Stimulated activated CD8-positive, alpha-beta memory T cell treated with anti-CD3 and anti-CD28 coated beads, Interleukin-12 subunit alpha, Interleukin-12 subunit beta, amount 100 ng/mL, for 24 hours (primary cell): ENCODE data around the gene EML6.

Experiments used
- DNase-seq: peaks from one replicate; pipeline ENCODE4 v3.0.0-alpha.2; 2020; ENCODE audit errors: extremely low read depth

Gene EML6

DNA sequence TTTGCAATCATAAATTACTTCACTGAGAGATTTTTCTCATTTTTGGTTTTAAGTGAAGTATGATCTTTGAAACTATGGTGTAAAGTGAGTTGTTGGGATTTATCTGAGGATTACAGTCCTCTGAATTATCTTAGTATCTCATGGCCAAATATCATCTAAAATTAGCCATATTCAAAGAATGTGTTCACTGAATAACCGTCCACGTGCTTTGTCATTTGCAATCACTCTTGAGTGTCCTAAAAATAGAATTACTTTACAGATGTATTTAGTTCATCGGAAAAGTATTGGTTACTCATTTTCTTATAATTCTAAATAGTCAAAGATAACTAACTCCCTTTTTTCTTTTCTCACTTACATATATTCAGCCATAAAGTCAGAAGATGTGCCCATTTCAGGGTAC, 185.5 kb downstream of the EML6 start:
- DNase-seq, result no peak

DNA sequence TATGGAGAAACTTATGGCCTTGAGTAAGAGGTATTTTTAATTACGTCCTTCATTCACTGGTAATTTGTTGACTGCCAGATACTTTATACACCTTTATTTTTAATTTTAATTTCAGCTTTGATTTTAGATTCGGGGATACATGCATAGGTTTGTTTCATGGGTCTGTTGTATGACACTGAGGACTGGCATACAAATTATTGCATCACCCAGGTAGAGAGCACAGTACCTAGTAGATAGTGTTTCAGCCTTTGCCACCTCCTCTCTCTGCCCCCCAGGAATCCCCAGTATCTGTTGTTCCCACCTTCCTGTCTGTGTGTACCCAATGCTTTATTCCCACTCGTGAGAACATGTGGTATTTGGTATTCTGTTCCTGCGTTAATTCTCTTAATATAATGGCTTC, 188.8 kb downstream of the EML6 start:
- no peak for DNase-seq

DNA sequence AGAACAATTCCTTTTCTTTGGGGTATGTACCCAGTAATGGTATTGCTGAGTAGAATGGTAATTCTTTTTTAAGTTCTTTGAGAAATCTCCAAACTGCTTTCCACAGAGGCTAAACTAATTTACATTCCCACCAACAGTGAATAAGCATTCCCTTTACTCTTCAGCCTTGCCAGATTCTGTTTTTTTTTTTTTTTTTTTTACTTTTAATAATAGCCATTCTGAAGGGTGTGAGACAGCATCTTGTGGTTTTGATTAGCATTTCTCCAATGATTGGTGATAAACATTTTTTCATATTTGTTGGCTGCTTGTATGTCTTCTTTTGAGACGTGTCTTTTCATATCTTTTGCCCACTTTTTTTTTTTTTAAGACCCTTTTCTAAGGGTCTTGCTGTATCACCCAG, 189.4 kb downstream of the EML6 start:
- DNase-seq, result no peak

DNA sequence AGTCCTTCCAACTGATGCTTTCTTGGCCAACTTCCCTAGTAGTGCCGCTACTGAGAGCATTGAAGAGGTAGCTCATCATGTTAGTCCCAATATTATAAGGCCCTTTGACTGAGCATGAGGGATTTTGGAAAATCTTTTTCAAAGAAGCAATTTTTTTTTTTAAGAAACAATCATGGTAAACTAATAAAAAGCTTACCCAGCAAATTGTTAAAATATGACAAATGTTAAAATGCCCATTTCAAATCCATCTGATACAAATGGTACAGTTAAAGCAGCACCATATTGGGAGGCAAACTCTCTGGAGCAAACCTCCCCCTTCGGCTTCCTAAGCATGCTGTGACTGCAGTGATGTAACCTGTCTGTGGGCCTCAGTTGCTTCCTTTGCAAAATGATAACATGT, 191.2 kb downstream of the EML6 start:
- DNase-seq, result no peak

DNA sequence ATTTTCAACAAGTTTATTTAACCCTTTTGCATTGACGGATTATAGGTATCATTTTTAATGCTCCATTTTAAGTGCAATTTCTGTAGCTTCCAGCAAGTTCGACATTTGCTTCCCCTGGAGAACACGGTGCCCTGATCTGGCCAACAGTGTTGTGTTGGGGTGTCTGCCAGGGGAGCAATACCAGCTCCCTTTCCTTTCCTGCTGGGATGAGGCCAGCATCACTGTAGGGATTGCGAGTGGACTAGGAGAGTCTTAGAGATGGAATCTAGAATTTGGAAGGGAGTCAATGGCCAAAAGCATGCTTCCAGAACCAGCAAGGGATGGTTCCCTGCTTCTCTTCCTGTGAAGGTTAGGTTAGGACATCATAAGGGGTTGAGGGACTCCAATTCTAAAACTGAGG, 191.6 kb downstream of the EML6 start:
- no peak for DNase-seq

DNA sequence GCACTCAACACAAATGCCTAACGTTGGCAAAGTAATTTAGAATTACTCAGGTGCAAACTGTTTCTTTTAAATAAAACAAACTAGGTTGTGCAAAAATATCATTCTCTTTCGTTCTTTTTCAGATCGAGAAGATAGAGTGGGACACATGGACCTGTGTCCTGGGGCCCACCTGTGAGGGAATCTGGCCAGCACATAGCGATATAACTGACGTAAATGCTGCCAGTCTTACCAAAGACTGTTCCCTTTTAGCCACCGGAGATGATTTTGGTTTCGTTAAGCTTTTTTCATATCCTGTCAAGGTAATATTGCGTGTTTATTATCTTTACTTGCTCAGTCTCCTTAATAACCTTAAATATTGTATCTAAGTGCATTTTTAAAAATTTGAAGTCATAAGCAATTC, 193.2 kb downstream of the EML6 start:
- DNase-seq, result no peak

DNA sequence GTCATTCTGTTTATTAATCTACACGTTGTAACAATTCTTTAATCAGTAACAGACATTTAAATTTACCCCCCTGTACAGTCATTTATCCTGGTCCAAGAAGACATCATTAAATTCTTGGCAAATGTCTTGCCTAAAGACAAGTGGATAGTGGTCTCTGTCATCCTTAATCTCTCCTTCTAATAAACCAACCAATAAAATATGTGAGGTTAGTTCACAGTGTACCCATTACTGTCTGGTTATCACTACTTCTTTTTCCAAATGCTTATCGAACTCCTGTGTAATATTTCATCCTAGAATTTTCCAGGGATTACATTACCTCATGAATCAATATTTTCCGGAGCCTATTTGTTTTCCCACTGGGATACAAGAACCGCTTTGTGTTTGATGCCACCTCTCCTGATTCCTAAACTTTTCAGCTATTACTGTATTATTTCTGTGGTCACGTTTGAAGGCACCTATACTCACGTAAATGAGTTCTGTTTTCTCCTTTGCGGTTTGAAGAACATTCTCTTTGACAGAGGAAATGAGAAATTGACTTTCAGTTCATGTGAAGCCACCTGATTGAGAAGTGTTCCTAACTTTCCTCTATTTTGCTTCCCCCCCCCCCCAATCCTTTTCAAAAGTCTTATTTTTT, 195.3 kb downstream of the EML6 start:
- DNase-seq, result no peak

DNA sequence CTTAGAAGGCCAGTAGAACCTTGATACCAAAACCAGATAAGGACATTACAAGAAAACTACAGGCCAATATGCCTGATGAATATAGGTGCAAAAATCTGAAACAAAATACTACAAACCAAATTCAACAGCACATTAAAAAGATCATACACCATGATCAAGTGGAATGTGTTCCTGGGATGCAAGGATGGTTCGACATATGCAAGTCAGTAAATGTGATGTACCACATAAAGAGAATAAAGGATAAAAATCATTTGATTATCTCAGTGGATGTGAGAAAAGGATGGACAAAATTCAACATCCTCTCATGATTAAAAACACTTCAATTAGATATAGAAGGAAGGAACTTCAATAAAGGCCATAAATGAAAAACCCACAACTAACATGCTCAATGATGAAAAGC, 197.2 kb downstream of the EML6 start:
- no peak for DNase-seq

DNA sequence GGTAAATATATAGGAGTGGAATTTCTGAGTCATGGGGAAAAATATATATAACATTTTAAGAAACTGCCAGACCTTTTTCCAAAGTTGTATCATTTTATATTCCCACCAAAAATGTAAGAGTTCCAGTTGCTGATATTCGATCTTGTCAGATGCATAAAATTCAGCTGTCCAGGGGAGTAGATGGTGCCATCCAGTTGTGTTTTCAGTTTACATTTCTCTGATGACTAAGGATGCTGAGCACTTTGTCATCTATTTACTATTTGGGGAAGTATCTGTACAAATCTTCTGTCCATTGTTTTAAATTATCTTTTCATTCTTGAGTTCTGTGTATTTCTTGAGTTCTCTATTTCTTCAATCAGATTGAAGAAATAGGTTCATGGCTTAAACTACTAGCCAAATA, 200.7 kb downstream of the EML6 start:
- DNase-seq, result no peak

DNA sequence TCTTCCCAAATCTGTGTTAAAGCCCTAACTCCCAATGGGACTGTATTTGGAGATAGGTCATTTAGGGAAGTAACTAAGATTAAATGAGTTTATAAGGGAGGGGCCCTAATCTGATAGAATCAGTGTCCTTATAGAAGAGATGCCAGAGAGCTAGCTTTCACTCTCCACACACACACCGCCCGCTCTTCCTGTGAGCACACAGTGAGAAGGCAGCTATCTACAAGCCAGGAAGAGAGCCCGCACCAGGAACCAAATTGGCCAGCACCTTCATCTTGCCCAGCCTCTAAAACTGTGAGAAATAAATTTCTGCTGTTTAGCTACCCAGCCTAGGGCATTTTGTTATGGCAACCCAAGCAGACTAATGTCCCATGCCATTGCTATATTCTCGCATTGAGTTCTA, 201.6 kb downstream of the EML6 start:
- DNase-seq, result no peak

DNA sequence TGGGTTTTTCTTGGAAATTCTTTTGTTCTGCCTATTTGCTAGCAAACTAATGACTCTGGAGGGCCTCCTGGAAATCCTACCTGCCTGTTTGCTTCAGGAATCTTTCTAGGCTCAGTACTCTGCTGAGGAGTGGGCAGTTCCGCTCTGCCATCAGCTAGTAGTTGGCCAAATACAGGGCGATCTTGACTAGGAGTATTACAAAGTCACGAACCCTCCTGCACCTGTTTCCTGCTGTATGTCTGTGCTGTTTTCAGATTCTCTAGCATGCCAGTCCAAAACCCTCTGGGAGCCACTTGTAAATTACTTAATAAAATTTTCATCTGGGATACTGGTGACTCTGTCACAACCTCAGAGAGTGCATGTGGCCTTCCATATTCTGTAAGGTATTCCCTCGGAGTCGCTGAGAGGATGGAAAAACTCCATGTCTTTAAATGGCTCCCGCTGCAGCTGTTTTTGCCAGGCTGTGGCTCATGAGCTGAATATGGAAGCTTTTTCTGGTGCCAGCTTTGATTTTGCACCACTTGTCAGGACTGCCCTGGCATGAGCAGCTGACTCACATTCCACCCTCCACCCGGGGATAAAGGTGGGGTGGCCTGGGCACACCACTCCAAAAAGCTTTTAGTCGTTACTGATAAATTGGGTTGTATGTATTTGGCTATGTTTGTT, 203.8 kb downstream of the EML6 start:
- no peak for DNase-seq

DNA sequence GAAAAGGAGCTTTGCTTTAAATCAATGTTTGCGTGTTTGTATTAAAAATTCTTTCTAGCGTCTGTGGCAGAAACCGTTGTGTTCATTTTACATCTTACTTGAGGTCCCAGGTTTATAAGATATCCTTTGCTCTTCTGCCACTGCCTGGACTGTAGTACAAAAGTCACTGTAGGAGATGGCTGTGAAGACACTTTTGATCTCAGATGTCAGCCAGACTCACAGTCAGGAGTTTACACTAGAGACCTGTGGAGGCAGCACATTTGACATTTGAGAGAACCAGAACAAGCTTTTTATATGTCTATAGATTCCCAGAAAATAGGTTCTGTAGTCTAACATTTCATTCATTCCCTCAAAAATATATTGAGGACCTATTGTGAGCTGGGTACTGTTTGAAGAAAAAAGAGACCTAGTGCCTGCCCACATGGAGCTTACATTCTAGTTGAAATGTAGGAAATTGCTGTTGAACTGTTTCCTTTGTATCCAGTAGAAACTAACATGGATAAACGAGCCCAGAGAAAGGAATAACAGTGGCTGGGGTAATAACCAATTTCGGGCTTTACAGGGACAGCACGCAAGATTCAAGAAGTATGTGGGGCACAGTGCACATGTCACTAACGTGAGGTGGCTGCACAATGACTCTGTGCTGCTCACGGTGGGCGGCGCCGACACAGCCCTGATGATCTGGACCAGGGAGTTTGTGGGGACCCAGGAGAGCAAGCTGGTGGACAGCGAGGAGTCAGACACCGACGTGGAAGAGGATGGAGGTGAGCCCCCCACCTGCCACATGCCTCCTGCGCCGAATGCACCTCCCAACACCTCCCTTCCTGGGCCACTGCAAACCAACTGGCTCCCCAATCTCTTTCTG, 204.5 kb downstream of the EML6 start:
- no peak for DNase-seq

DNA sequence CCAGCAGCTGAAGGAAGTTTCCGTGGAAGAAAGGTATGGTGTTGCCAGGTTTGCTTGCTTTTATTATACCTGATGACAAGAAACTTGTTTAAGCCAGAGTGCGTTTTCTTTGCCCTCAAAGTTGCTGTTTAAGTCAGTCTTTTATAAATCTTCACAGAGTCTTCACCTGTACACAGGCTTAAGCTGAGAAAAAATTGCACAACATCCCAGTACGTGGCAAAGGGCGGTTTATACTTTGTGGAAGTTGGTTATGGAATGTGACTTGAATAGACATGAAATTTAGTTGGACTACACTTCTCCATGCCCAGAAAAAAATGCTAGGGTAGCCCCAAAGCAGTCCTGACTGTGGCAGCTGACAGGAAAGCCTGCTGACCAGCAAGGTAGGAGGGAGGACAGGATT, 205.3 kb downstream of the EML6 start:
- DNase-seq, result no peak

DNA sequence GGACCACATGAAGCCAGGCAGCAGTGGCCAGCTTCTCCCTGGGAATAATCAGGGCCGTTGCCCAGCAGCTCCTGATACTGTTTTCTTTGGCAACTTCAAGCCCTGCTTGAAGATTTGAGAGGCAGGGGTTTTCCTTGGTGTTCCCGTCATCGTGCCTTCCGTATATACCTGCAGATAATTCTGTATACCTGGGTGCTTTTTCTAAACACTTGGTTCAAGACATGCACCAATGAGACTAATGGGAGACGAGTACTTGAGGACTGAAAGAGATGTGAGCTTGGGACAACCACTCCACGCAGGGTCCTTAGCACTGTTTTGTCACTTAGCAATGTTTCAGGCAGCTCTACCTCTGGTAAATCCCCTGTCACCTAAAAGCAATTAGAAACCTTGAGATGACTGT, 208.0 kb downstream of the EML6 start:
- DNase-seq, result no peak

DNA sequence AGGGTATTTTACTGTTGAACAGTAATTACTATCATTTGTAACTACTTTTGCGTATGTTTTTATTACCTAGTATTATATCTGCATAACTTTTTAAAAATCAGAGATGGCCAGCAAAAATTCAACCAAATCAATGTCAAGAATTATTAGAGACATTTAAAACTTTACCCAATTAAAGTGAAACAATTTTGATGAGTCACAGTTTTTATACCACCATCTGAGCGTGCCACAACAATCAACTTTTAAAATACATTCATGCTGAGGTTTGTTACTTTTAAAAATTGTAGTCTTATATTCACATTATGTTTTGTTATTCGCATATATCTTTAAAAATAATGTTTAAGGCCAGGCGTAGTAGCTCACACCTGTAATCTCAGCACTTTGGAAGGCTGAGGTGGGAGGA, 211.9 kb downstream of the EML6 start:
- no peak for DNase-seq

DNA sequence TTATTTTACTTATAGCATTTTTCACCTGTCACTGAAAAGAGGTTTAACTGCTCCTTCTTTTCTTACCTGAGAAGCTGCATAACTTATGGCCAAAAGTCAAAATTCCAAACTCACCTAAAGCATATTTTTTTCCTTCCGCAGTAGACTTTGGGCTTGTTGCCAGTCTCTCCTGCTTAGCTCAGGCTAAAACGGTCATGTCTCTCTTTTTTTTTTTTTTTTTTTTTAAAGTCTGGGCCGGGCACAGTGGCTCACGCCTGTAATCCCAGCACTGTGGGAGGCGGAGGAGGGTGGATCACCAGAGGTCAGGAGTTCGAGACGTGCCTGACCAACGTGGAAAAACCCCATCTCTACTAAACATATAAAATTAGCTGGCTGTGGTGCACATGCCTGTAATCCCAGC, 213.3 kb downstream of the EML6 start:
- no peak for DNase-seq

DNA sequence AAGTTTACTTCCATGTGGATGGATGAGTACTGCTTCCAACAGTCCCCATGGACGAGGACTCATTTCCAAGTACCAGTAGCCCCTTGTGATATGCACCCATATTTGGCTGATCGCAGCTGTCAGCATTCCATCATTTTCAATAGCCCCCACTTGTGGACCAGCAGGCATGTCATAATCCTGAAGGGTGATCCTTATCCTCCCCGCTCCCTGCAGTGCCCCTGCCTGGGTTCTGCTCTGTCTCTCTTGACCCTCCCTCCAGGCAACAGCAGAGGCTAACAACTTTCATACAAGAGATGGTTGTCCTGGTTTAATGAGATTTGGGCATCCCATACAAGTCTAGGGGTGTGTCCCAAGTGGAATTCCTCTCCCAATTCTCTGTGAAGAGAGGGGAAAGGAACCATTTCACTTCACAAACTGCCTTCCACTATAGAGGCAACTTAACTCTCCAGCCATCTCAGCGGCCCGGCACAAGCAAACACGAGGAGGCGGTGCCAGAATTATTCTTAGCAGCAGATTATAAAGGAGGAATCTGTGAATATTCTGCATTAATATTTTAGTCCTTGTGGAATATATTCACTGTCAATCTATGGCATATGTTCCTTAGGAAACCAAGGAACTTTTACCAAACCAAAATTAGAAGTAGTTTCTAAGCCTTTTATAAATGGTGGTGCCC, 216.1 kb downstream of the EML6 start:
- DNase-seq, result no peak

DNA sequence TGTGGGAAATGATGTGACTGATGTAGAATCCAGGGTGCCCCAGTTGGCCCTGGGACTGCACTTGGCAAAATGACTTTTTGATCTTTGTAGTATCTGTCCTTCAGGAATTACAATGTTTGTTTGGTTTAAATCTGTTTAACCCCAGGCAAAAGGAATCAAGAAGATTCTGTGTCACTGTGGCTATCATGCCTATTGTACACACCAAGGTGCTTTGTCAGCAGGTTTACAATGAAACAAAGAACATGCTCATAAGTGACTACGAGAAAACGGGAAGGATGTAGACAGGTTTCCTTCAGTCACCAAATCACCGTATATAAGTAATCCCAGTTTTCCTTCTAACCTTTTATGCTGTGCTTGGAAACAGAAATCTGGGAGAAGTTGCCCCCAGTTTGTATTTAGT, 217.3 kb downstream of the EML6 start:
- no peak for DNase-seq

DNA sequence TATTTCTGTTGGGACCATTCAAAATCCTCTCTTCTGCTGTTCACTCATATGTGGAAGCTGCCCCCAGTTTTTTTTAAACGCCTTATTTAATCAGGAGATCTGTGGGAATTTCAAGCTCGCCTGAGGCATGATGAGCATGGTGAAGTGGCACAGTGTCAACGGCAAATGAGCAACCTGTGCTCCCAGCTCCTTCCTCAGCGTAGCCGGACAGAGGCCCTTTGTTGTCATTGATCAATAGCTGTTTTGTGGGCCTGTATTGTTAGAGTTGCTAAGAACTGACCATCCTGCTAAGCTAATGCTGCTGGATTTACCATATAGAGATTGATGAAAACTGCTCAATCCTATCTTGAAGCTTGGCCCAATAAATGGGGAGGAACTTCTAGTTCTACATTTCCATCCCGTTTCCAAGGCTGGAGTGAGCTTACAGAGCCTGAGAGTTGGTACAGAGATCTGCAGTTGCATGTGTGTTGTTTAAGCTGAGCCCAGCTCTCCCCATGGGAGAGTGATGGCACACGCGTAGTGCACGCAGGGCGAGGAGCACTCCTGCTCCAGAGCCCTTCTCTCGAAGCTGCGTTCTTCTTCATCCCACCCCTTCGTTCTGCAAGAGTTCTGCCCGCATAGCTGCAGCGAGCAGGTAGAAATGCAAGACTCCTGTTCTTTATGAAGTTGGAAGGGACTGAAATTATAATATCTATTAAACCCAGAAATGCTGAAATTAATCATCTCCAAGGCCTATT, 218.0 kb downstream of the EML6 start:
- no peak for DNase-seq

DNA sequence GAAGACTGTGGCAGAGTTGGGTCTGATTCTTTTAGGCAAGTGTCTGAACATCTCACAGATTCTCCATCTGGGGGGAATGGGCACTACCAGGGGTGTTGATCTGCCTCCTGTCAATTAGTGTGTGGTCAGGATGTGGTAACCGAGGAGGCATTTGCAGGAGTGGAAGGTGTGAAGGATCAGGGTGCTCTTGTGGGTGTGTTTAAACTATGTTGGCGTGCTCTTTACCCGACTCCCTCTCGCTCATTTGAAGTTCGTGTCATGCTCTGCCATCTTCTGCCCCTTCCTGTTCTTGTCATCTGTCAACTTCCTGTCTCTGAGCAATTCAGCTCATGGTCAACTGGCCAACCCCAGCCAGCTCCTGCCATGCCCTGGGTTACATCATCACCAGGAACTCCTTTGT, 218.9 kb downstream of the EML6 start:
- no peak for DNase-seq

DNA sequence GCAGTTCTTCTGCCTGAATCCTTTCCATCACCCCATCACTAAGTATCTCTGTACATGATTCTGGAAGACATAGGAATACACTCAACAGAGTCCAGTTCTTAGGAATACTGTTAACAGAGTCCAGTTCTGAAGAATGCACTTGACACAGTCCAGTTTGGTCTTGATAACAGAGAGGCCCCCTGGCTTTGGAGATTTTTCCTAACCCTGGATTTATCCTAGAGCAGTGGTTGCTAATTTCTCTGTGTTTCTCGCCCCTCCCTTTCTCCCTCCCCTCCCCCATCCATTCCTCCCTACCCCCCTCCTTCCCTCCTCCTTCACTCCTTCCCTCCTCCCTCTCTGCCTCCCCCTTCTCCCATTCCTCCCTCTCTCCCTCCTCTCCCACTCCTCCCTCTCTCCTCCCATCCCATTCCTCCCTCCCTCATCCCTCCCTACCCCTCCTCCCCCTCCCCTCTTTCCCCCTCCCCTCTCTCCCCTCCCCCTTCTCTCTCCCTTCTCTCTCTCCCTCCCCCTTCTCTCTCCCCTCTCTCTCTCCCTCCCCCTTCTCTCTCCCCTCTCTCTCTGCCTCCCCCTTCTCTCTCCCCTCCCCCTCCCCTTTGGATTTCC, 221.4 kb downstream of the EML6 start:
- no peak for DNase-seq
